Measurements from ENCODE around the gene PRKN. TPM values are rescaled to one million over a fixed set of nuclear protein-coding genes. Genes with fewer than 3 reads are reported as not detected.

PRKN gene
- total RNA-seq, 2 donors from 2014 or later = 8.3 to 8.4 TPM

GRCh38 chr6:161847628-161848027 lies 879.9 kb downstream of the PRKN start:
- no peaks in the 10 kb centered on the region for H3K27me3 Mint-ChIP-seq

DNA sequence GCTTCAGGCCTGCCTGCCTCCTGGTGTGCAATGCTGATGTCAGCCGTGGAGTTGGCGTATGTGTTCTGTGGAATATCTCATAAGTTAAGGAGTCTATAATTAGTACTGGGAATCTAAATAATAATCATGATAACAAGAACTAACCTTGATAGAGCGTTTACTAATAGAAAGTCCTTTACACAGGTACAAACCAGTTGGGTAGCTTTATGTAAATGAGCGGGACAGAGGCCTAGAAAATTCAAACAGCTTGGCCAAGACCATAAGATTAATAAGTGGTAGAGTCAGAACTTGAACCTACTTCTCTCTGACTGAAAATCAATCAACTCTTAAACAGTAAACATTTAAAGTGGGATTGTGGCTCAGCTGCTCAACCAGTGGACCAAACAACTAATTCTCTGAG lies 882.8 kb downstream of the PRKN start:
- Mint-ChIP-seq H3K4me1 (no peaks in the 10 kb centered on the region), H3K27me3 (no peaks in the 10 kb centered on the region), H3K4me3 (no peak overlapping the region), H3K27ac (no peak overlapping the region), H3K36me3 (ENCODE audit: low read depth) (no peaks in the 10 kb centered on the region)
- no peaks in the 10 kb centered on the region for H3K9me3 ChIP-seq (ENCODE audit: control insufficient read depth, low read length, poor library complexity, severe bottlenecking)
- ATAC-seq = no peak
- no peak for DNase-seq

More at GRCh38 chr6:161847628-161848027, 879.9 kb downstream of the PRKN start:
- H3K9me3 ChIP-seq (ENCODE audit: control insufficient read depth, low read length, poor library complexity, severe bottlenecking) = no peaks in the 10 kb centered on the region
- ATAC-seq = no peak
- no peaks in the 10 kb centered on the region for H3K36me3 Mint-ChIP-seq (ENCODE audit: low read depth)
- no peak for DNase-seq
- no peak overlapping the region for H3K27ac Mint-ChIP-seq
- no peaks in the 10 kb centered on the region for H3K4me1 Mint-ChIP-seq
- no peak overlapping the region for H3K4me3 Mint-ChIP-seq

- H3K27ac Mint-ChIP-seq = no peak overlapping the region
- H3K9me3 ChIP-seq (ENCODE audit: control insufficient read depth, low read length, poor library complexity, severe bottlenecking) = no peaks in the 10 kb centered on the region
- DNase-seq (no peak), ATAC-seq (no peak)
- no peaks in the 10 kb centered on the region for H3K4me1 Mint-ChIP-seq
- no peaks in the 10 kb centered on the region for H3K27me3 Mint-ChIP-seq
- H3K4me3 Mint-ChIP-seq = no peak overlapping the region
- no peaks in the 10 kb centered on the region for H3K36me3 Mint-ChIP-seq (ENCODE audit: low read depth)
Observed at GRCh38 chr6:161843066-161843465, 884.5 kb downstream of the PRKN start.

- no peaks in the 10 kb centered on the region for H3K9me3 ChIP-seq (ENCODE audit: control insufficient read depth, low read length, poor library complexity, severe bottlenecking)
- Mint-ChIP-seq H3K27ac (no peak overlapping the region), H3K4me3 (no peak overlapping the region), H3K27me3 (no peaks in the 10 kb centered on the region), H3K4me1 (no peaks in the 10 kb centered on the region), H3K36me3 (ENCODE audit: low read depth) (no peaks in the 10 kb centered on the region)
- DNase-seq (no peak), ATAC-seq (no peak)
Observed at GRCh38 chr6:161840380-161840779, 887.2 kb downstream of the PRKN start.

DNA sequence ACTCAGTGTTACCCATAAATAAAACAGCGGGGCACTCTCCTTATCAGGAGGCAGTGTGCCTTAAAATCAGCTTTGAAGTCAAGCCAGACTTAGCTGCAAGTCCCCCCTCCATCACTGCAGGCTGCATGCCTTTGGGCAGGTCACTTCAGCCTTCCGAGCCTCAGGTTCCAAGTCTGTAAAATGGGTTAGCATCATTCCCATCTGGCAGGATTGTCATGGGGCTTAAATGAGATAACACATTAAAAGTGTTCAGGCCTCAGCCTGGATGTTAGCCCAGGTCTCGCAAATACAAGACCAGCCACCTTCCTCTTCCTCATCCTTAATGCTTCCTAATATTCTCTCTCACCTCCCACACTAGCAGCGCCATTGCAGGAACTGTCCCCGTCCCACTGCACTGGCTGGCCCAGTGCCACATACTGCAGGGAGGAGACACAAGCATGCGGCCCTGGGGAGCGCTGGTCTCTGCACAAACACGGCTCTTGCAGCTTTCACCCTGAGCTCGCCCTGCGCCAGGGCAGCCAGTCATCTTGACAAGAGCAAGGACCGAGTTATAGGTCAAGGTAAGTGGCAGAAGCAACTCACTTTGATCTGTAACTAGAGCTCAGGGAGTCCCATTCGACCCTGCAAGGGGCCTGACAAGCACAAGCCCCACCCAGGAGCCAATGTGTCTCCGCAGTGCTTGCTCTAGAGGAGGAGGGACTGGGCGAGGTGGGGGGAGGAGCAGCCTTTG lies 889.1 kb downstream of the PRKN start:
- H3K27me3 Mint-ChIP-seq = no peaks in the 10 kb centered on the region
- DNase-seq = no peak
- ATAC-seq = no peak
- no peaks in the 10 kb centered on the region for H3K4me1 Mint-ChIP-seq
- H3K27ac Mint-ChIP-seq = no peak overlapping the region
- no peaks in the 10 kb centered on the region for H3K9me3 ChIP-seq (ENCODE audit: control insufficient read depth, low read length, poor library complexity, severe bottlenecking)
- no peaks in the 10 kb centered on the region for H3K36me3 Mint-ChIP-seq (ENCODE audit: low read depth)
- H3K4me3 Mint-ChIP-seq = no peak overlapping the region

DNA sequence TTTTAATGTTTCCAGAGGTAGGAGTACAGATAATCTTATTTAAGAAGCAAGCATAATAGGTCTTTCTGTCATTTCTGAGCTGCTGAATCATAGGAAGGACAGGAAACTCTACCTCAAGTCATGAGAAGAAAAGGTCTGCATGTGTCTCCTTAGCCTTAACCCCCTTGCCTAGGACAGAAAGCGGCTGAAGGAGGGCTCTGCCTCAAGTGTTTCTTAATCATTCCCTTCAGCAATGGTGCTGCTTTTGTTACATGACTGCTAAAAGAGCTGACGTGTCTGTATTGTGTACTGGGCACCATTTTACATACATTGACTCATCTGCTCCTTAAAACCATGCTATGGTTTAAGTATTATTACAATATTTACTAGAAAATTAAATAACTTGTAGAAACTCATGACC lies 889.7 kb downstream of the PRKN start:
- no peaks in the 10 kb centered on the region for H3K27me3 Mint-ChIP-seq
- no peaks in the 10 kb centered on the region for H3K4me1 Mint-ChIP-seq
- H3K4me3 Mint-ChIP-seq = no peak overlapping the region
- H3K9me3 ChIP-seq (ENCODE audit: control insufficient read depth, low read length, poor library complexity, severe bottlenecking) = no peaks in the 10 kb centered on the region
- DNase-seq (no peak), ATAC-seq (no peak)
- no peaks in the 10 kb centered on the region for H3K36me3 Mint-ChIP-seq (ENCODE audit: low read depth)
- no peak overlapping the region for H3K27ac Mint-ChIP-seq

GRCh38 chr6:161837449-161837735 lies 890.2 kb downstream of the PRKN start:
- DNase-seq (no peak), ATAC-seq (no peak)
- H3K9me3 ChIP-seq (ENCODE audit: control insufficient read depth, low read length, poor library complexity, severe bottlenecking) = no peaks in the 10 kb centered on the region
- Mint-ChIP-seq H3K27ac (no peak overlapping the region), H3K27me3 (no peaks in the 10 kb centered on the region), H3K4me3 (no peak overlapping the region), H3K36me3 (ENCODE audit: low read depth) (no peaks in the 10 kb centered on the region), H3K4me1 (no peaks in the 10 kb centered on the region)

DNA sequence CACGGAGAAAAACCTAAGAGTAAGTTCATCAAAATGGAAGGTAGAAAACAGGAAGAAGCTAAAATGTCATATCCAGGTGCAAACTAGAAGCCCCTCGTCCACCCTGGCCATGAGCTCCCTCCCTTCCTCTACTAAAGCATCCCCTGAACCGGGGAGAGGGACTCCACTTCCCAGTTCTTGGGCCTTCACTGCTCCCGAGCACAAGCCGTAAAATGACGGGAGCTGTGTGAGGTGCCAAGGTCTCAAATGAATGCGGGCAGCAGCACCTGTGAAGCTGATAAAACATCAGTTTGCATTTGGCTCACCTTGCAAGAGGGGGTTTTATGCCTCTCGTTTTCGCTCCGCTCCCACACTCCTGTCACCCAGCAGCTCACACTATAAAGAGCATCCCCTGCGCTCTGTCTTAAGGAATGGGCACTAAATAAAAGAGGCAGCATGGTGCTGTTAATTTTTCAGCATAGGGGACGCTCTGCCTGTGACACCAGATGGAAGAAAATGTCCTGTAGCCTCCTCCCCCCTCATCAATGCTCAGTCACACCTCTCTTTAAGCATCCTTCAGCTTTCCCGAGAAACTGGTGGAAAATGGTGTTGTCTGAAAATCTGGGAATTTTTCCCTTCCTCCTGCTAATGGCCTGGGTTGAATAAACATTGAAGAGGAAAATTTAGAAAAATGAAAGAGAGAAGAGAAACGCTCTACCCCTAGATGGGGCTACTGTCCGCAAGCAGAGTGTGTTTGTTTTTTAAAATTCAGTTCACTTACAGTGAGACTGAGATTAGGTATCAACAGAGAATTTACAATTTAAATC lies 890.7 kb downstream of the PRKN start:
- no peak for DNase-seq
- no peak overlapping the region for H3K27ac Mint-ChIP-seq
- no peaks in the 10 kb centered on the region for H3K27me3 Mint-ChIP-seq
- no peaks in the 10 kb centered on the region for H3K9me3 ChIP-seq (ENCODE audit: control insufficient read depth, low read length, poor library complexity, severe bottlenecking)
- no peak for ATAC-seq
- no peaks in the 10 kb centered on the region for H3K4me1 Mint-ChIP-seq
- H3K36me3 Mint-ChIP-seq (ENCODE audit: low read depth) = no peaks in the 10 kb centered on the region
- no peak overlapping the region for H3K4me3 Mint-ChIP-seq

- Mint-ChIP-seq H3K4me3 (no peak overlapping the region), H3K36me3 (ENCODE audit: low read depth) (no peaks in the 10 kb centered on the region), H3K27ac (no peak overlapping the region), H3K27me3 (no peaks in the 10 kb centered on the region), H3K4me1 (no peaks in the 10 kb centered on the region)
- ATAC-seq (no peak), DNase-seq (no peak)
- H3K9me3 ChIP-seq (ENCODE audit: control insufficient read depth, low read length, poor library complexity, severe bottlenecking) = no peaks in the 10 kb centered on the region
Observed at GRCh38 chr6:161835500-161836215, 891.9 kb downstream of the PRKN start.

DNA sequence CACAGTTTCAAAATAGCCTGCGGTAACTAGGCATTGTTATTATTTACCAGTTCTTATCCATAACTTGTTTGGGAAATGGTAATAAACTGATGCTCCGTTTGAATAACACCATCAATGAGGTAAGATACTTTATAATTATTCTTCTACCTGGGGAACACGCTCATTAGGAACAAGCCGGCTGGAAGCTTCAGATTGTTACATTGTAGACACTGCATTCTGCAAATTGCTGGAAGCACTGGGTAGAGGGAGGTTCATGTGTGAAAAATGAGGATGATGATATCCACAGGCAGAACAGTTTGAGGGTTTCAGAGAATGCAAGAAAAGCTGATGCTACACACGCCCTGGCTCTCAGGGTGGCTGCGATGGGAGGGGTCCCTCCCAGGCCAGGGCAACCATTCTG lies 893.1 kb downstream of the PRKN start:
- Mint-ChIP-seq H3K27me3 (no peaks in the 10 kb centered on the region), H3K27ac (no peak overlapping the region), H3K36me3 (ENCODE audit: low read depth) (no peaks in the 10 kb centered on the region), H3K4me3 (no peak overlapping the region), H3K4me1 (peaks cover 2% of the 10 kb centered on the region)
- DNase-seq = no peak
- H3K9me3 ChIP-seq (ENCODE audit: control insufficient read depth, low read length, poor library complexity, severe bottlenecking) = no peaks in the 10 kb centered on the region
- ATAC-seq = no peak

GRCh38 chr6:161833099-161833860 lies 894.3 kb downstream of the PRKN start:
- Mint-ChIP-seq H3K4me1 (peaks cover 2% of the 10 kb centered on the region), H3K27ac (no peak overlapping the region)

DNA sequence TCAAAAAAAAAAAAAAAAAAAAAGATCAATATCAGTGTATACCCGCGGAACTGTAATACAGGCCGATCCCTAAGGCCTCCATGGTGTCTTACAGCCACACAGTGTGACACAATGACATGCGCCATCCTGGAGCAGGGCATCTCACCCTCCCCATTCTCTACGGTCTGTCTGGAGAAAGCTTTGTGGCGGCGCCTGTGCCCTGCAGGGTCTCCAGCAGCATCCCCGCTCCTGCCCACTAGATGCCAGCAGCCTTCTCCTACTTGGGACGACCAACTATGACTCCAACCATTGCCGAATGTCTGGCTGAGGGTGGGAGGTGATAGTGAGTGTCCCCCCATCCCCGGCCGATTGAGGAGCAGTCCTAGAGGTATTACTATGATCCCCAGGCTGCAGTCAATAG lies 894.9 kb downstream of the PRKN start:
- no peaks in the 10 kb centered on the region for H3K36me3 Mint-ChIP-seq (ENCODE audit: low read depth)
- no peaks in the 10 kb centered on the region for H3K9me3 ChIP-seq (ENCODE audit: control insufficient read depth, low read length, poor library complexity, severe bottlenecking)
- no peak for DNase-seq
- ATAC-seq = no peak
- H3K4me1 Mint-ChIP-seq = peaks cover 2% of the 10 kb centered on the region
- no peaks in the 10 kb centered on the region for H3K27me3 Mint-ChIP-seq
- no peak overlapping the region for H3K4me3 Mint-ChIP-seq
- no peak overlapping the region for H3K27ac Mint-ChIP-seq

More at GRCh38 chr6:161833099-161833860, 894.3 kb downstream of the PRKN start:
- no peaks in the 10 kb centered on the region for H3K27me3 Mint-ChIP-seq
- no peaks in the 10 kb centered on the region for H3K9me3 ChIP-seq (ENCODE audit: control insufficient read depth, low read length, poor library complexity, severe bottlenecking)
- H3K36me3 Mint-ChIP-seq (ENCODE audit: low read depth) = no peaks in the 10 kb centered on the region
- ATAC-seq (no peak), DNase-seq (no peak)
- no peak overlapping the region for H3K4me3 Mint-ChIP-seq

Measured in T-helper 17 cell (primary cell).